SH-SY5Y (cell line): ENCODE data around the gene C2orf80.
"Not testable (repeated sequence)": the region's sequence is repeated elsewhere in the genome, so short reads cannot be mapped to it uniquely, and the experiment has no call there.

ENCODE experiments used
- GATA2 ChIP-seq: IDR thresholded peaks from 2 replicates; pipeline ENCODE4 v1.6.1; 2011; ENCODE audit warnings: mild to moderate bottlenecking, low read depth, low read length
- GATA3 ChIP-seq: IDR thresholded peaks from 2 replicates; pipeline ENCODE4 v1.6.1; 2011; ENCODE audit warnings: low read depth, mild to moderate bottlenecking, low read length, moderate library complexity

The C2orf80 gene

DNA sequence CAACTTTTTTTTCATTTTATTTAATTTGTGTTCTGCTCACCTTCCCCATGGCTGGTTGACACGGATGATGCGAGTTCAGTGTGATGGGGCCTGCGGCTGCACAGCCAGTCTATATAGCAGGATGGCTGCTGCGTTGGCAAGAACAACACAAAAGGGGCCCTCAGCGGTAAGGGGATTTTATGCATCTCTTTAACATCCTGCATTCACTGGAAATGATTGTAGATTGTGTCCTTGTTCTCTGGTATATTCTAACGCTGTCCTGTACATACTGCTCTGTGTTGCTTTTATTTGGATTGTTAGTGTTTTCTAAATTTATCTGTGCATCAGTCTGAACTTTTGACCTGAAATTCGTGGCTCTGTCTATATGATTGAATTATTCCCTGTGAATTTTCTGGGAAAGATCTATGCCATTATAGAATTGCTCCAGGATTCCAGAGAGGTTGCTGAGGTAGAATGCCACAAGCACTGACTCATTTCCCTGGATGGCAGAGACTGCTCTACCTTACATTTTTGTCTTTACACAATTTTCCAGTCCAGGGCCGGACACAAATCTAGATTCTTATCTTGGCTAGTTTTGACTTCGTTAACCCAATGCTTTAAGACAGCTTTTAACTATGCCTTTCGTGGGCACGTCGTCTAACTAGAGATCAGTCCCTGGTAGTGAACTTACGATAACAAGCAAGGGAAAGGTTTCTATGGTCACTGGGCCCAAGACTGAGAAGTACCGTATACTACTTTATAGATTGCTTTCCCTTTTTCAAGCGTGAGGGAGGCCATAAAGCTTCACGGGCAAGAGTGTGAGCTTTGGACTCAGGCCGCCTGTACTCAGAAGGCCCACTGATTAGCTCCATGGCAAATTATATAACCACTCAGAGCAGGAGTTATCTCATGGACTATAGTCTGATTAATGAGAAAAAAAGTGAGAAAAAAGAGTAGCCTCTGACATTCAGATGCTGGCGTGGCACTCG is 59.8 kb downstream of the C2orf80 start, which contains the start of gene CRYGC:
Gene CRYGC, minus strand, starts transcription at position 85 of the 968 bp plus-strand sequence. Its CDS starts 36 bp downstream, at position 49.
- peak; percentile 41 for TF ChIP-seq GATA3
- TF ChIP-seq GATA2: peak; percentile 56; the same call in 1 of the 2 replicates

DNA sequence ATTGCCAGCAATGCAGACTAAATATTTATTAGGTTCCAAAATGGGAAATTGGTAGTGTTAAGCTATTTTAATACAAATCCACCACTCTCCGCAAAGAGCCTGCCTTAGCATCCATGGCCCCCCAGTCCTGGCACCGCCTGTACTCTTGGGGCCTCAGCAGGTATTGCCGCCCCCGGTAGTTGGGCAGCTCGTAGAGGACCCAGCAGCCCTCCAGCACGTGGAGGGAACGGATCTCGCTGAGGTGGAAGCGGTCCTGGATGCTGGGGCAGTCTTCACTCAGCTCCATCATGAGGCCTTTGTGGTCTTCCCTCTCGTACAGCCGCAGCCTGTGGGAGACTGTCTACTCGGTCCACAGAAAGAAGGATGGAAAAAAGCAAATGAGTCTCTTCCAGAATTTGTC is 61.7 kb downstream of the C2orf80 start:
- no peak for TF ChIP-seq GATA2
- TF ChIP-seq GATA3: no peak

DNA sequence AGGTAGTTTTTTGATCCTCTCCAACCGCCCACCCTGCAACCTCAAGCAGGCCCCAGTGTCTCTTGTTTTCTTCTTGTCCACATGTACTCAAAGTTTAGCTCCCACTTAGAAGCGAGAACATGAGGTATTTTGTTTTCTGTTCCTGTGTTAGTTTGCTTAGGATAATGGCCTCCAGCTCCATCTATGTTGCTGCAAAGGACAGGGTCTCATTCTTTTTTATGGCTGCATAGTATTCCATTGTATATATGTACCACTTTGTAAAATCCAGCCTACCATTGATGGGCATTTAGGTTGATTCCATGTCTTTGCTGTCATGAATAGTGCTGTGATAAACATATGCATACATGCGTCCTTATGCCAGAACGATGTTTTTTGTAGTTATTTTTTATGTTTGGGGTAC is 62.7 kb downstream of the C2orf80 start:
- TF ChIP-seq GATA3: no peak
- TF ChIP-seq GATA2: no peak

DNA sequence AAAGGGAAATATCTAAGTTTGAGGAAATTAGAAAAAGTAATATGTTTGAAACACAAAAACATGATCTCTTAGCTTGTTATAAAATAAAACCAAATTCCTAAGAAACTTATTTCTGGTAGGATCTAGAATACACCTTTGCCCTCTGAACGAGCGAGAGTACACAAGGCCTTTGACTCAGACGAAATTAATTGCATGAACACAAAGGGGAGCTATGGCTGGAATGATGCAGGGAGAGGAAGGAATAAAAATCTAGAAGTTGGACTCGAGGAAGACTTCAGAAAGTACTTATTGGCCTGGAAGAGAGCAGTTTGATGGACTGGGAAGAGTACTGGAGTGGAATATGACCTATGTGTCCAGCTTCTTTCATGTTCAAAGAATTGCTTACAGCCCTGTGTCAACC is 64.6 kb downstream of the C2orf80 start:
- no peak for TF ChIP-seq GATA3

DNA sequence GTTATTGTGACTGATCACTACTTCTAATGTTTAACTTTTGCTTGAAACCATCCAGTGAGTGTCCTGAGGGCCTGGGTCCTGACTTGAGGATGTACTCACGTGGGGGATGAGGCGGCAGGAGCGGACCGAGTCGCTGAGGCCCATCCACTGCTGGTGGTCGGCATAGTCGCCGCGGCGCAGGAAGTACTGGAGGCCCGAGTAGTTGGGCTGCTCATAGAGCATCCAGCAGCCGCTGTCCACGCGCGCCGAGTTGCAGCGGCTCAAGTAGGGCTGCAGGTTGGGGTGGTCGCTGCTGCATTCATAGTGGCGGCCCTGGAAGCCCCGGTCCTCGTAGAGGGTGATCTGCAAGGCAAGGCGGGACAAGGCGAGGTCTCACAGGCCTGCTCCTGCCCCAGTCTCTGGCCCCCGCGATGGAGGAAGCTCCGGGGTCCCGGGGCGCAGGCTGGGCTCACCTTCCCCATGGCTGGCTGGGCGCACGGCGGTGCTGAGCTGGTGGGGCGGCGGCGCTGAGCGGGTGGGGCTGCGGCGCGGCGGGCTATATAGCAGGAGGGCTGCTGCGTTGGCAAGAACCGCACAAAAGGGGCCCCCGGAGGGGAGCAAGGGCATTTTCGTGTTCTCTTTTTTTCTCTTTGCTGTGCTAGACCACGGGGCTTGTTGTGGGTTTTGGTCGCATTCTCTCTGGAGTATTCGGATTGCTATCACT is 65.7 kb downstream of the C2orf80 start, which contains the start of gene CRYGD:
Gene CRYGD, minus strand, starts transcription at position 512 of the 703 bp plus-strand sequence. Its CDS starts 51 bp downstream, at position 461.
- not testable (repeated sequence) for TF ChIP-seq GATA3, GATA2

DNA sequence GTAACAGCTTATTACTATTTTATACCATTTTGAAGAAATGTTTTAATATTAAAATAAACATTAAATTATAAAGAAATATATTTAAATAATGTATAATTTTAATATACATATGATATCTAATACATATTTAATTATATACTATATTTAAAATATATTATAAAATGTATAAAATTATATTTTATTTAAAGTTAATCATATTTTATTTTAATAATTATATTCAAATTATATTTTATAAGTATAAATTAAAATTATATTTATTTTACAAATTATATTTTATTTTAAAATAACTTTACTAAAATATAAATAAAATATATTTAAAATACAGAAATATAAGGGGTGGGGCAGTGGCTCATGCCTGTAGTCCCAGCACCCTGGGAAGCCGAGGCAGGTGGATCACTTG is 67.6 kb downstream of the C2orf80 start:
- TF ChIP-seq GATA2 (no peak), GATA3 (no peak)

DNA sequence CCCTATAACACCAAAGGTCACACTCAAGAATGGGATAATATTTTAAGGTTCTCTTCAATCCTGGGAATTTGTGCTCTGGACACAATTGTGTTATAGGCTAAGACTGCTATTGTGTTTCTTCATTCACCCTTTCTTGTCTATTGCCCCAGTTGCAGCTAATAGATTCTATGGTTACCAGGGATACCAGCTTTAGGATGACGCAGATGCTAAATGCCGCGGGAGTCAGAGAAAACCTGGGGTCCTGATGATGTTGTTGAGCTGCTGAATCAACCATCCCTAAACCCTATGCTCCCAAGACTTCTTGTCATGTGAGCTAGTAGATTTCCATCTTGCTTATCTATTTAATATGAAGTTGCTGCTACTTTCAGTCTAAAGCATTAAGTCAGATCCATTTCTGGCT is 70.9 kb downstream of the C2orf80 start:
- no peak for TF ChIP-seq GATA3
